IPS-11a (cell line): ENCODE results near the gene CACHD1.
A peak's percentile ranks its signal among the peaks of the same experiment; 100 is the strongest.

ENCODE experiments used
- H3K4me3 ChIP-seq: one replicate; pipeline ENCODE4 v1.5.1; 2013; ENCODE audit warnings: low read depth, low read length, control low read depth

The CACHD1 gene

DNA sequence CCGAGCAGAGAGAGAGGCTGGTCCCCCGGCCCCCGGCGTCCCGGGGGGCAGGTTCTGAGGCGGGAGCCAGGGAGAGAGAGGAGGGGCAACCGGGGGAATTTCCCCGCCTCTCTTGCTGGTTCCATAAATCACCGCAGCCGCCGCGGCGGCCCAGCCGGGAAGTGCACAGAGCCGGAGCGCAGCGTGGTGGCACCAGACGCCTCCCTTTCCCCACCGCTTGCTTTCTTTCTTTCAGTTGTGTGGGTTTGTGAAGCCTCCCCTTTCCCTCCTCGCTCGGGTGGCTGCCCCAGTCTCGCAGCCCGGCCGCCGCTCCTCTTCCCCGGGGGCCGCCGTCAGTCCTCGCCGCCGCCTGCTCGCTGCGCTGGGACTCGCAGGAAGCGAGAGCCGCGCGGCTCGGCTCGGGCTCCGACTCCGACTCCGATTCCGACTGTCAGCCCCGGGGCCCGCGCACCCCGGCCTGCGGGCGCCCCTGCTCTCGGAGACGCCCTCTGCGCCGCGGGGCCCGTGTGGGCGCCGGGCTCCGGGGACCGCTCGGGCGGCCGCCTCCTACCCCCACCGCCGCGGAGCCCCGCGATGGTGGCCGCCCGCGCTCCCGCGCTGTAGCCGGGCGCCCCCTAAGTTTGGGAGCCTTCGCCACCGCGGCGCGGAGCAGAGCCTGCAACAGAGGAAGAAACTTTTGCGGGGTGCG is at the start of gene CACHD1:
Gene CACHD1, plus strand, starts transcription at position 153 of the 688 bp plus-strand sequence. CDS start 616 bp downstream, outside the sequence.
- H3K4me3 ChIP-seq: peak within 1 kb of the TSS; percentile 93

DNA sequence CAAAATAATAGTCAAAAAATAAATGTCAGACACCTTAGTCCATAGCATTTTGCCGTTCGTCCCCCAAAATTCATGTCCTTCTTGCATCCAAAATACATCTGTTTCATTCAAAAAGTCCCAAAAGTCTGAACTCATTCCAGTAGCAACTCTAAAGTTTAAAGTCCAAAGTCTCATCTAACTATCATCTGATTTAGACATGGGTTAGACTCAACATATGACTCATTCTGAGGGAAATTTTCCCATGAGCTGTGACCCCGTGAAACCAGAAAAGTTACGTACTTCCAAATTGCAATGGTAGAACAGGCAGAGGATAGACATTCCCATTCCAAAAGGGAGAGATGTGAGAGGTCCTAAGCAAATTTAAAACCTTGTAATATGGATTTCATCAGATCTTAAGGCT is 48.6 kb upstream of the CACHD1 start:
- H3K4me3 ChIP-seq: no peak overlapping the region

DNA sequence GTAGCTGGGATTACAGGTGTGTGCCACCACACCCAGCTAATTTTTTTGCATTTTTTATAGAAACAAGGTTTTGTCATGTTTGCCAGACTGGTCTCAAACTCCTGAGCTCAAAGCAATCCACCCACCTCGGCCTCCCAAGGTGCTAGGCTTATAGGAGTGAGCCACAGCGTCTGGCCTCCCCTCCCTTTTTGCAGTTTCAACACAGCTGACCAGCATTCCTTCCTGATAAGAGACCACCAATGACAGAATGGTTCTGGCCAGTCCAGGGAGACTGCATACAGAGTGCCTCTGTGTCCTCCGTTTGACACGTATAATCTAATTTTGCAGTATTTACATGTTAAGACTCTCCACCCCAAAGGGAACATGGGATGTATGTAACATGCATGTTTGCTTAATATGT is 46.4 kb upstream of the CACHD1 start:
- H3K4me3 ChIP-seq: no peak overlapping the region

DNA sequence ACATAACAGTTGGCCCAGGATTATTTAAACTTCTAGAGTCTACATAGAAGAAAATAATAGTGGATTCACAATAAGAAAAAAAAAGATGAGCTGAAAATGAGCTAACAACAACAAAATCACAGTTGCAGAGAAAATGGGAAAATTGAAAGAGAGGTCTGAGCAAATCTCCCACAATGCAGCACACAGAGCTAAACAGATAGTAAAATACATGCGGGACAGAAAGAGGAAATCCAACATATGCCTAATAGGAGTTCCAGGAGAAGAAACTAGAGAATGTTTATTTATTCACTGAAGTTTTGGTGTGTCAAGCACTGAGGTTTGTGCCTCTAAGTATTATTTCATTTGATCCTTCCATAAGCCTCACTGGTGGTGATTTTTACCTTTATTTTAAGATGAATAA is 45.5 kb upstream of the CACHD1 start:
- no peak overlapping the region for H3K4me3 ChIP-seq

DNA sequence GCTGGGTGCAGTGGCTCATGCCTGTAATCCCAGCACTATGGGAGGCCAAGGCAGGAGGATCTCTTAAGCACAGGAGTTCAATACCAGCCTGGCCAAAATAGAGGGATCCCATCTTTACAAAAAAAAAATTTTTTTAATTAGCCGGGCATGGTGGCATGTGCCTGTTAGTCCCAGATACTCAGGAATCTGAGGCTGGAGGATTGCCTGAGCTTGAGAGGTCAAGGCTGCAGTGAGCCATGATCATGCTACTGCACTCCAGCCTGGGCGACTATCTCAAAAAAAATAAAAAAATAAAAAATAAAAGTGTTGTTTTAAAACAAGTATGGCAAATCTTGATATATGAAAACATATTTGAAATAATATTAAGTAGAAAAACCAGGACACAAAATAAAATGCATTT is 44.4 kb upstream of the CACHD1 start:
- no peak overlapping the region for H3K4me3 ChIP-seq

DNA sequence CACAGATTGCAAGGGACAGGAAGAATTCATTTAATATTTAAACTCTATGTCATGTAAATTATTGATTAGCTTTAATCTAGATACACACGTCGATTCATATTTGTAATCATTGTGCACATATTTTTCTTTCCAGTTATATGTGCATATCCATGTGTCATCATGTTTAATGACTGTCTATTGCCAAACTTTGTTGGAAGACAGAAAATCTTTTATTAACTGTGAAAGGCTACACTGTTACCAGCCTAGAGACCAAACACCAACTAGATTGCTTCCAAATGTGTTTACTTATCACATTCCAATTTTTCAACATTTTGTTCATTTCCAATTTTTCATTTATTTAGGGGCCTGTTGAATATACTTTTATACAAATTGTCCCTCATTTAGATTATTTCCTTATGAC is 43.2 kb upstream of the CACHD1 start:
- no peak overlapping the region for H3K4me3 ChIP-seq

DNA sequence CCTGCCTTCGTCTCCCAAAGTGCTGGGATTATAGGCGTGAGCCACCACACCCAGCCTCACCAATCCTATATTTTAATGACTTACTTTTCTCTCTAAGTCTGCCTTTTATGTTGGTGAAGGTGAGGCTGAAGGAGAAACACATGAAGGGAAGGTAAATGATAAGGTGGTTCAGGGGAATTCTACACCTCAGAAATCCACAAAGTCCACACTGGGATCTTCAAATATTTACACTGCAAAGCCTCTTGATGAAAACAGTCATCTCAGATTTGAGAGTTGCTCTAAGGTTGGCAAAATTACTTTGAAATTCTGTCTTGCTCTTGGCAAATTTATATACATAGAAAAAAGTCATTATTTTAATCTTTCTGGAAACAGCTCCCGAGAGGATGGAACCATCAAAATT is 42.0 kb upstream of the CACHD1 start:
- no peak overlapping the region for H3K4me3 ChIP-seq

DNA sequence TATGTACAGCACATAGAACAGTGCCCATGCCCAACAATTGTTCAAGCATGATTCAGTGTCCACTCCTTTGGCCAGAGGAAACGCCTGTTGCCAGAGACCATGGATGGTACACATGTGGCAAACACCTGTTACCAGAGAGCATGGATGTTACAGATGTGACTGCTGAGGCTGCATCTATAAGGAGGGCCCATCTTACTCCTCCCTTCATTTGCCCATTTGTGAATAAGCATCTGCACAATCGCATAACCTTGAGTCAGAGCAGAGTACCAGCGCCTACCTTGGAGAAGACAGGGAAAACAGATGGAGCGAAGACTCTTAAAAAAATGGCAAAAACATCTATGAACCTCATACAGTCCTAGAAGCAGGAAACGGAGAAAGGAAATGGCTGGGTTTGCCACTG is 36.6 kb upstream of the CACHD1 start:
- no peak overlapping the region for H3K4me3 ChIP-seq

DNA sequence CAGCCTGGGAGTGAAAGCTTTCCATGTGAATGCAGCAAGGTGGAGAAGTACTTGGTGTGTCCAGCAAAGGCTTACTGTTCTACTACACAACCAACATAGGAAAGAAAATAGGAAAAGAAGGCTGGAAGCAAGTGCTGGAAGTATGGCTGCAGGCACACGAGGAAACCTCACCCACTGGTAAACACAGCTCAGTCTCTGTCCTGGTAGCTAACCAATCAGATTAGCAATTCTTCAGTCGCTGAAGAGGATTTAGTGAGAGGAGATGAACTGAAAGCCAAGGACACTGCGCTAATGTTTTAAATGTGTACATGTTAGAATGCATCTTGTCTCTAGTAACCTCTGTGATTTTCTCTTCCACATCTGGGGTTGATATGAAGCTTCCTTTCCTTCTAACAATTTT is 36.2 kb upstream of the CACHD1 start:
- H3K4me3 ChIP-seq: no peak overlapping the region

DNA sequence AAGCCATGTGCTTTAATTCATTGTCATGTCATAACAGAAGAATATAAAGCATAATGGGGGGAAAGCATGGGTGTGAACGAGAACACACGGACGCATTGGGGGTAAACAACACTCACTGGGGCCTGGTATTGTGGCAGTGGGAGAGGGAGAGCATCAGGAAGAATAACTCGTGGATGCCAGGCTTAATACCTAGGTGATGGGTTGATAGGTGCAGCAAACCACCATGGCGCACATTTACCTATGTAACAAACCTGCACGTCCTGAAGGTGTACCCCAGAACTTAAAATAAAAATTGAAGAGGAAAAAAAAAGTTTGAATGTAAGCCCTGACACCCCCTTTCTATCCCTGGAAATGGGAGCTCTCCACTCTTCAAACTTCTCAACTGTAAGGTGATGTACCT is 34.9 kb upstream of the CACHD1 start:
- H3K4me3 ChIP-seq: no peak overlapping the region

DNA sequence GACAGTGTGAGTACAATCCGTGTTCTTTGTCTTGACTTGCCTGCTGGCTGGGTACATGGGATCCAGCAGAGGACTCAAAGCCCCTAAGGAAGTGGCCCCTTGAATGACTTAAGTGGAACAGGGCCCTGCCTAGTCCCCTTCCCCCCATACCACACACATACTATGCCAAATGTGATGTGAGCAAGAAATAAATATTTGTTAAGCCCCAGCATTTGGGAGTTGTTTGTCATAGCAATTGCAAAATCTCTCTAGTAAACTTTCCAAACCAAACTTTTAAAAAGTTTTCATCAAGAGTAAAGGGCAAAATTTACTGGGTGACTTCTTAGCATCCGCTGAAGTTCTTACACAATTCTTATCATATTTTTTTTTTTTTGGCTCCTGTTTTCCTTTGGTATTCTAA is 32.5 kb upstream of the CACHD1 start:
- H3K4me3 ChIP-seq: no peak overlapping the region

DNA sequence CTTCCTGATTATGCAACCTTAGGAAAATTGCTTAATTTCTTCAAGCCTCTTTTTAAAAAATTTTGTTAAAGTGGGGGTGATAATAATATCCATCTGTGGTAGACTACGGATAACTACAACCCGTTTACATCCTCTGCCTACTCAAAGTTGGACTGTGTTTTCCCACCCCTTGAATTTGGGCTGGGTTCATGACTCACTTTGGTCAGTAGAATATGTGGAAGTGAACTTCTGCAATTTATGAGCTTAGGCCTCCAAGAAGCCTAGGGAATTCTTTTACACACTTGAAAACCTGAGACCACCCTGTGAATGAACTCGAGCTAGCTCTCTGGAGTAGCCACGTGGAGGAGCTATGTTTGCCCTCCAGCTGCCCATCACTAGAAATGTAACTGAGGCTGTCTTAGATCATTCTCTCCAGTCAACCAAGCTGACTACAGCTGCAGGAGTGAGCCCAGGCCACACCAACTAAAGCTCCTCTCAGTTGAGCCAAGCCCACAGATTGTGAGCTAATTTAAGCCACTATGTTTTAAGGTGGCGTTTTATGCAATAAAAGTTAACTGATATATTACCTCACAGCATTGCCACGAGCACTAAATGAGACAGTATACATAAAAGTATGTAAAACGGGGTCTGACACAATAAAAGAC is 29.6 kb upstream of the CACHD1 start:
- H3K4me3 ChIP-seq: no peak overlapping the region

DNA sequence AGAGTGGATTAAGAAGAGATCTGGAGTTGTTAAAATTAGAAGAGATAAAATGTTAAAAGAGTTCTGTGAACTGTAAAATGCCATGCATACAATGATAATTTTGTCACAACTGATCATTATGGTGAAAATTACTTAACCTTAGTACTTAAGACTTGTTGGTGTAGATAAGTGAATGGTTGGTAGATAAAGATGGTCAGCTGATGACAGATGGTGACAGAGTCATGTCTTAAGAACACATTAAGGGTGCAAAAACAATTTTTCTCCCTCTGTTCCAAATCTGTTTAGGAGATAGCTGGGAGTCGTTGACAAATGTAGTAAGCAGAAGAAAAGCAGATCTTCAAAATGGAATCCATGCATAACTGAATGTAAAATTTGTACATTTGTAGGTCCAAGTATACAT is 18.5 kb upstream of the CACHD1 start:
- no peak overlapping the region for H3K4me3 ChIP-seq

DNA sequence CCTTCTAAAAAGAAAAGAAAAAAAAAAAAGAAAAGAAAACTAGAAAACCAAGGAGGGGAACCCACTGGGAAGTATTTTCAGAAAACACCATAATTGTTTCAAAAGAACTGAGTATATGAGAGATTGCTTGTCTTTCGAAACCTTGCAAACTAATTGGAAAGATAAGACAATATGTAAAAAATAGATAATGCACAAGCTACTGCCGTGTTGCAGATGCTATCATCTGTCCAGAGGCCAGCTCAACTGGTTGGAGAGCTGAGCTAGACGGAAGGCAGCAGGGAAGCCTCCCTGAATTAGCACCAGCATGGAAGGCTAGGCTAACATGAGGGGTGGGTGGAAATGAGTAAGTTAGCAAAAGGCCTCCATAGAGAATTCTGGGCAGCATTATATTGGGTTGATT is 16.2 kb upstream of the CACHD1 start:
- no peak overlapping the region for H3K4me3 ChIP-seq

DNA sequence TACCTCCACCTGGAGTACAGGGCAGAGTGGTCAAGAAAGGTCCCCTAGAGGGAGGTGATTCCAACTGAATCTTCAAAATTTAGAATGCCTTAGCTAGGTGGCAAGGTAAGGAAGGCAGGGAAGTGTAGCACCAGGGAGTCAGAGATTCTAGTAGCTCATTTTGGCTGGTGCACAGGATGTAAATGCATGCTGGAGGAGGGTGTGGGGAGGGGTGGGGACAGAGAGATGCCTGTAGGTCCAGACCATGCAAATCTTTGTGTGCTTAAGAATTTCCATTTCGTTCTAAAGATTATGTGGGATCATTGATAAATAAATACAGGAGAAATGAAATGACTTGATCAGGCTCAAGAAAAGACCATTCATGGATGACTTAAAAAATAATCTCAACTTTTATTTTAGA is 11.0 kb upstream of the CACHD1 start:
- H3K4me3 ChIP-seq: no peak overlapping the region

DNA sequence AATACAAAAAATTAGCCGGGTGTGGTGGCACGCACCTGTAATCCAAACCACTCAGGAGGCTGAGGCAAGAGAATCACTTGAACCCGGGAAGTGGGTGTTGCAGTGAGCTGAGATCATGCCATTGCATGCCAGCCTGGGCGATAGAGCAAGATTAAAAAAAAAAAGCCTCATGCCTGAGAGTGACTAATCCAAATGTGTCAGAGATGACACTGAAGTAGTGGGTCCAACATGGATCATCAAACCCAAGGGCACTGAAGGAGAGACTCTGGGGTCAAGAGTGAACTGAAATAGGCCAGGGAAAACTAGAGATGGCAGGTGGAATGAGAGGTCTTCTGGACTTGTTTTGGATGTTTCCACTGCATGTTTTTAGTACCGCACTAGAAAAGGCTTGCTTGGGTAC is 10.2 kb upstream of the CACHD1 start:
- no peak overlapping the region for H3K4me3 ChIP-seq

DNA sequence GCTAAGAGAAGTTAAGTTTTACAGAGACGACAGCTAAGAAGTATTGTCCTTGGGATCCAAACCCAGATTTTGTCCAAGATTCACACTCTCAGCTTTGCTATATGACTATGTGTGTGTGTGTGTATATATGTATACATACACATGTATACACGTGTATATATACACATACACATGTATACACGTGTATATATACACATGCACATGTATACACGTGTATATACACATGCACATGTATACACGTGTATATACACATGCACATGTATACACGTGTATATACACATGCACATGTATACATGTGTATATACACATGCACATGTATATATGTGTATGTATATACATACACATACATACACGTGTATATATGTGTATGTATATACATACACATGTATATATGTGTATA is 3.9 kb upstream of the CACHD1 start:
- H3K4me3 ChIP-seq: no peak overlapping the region

DNA sequence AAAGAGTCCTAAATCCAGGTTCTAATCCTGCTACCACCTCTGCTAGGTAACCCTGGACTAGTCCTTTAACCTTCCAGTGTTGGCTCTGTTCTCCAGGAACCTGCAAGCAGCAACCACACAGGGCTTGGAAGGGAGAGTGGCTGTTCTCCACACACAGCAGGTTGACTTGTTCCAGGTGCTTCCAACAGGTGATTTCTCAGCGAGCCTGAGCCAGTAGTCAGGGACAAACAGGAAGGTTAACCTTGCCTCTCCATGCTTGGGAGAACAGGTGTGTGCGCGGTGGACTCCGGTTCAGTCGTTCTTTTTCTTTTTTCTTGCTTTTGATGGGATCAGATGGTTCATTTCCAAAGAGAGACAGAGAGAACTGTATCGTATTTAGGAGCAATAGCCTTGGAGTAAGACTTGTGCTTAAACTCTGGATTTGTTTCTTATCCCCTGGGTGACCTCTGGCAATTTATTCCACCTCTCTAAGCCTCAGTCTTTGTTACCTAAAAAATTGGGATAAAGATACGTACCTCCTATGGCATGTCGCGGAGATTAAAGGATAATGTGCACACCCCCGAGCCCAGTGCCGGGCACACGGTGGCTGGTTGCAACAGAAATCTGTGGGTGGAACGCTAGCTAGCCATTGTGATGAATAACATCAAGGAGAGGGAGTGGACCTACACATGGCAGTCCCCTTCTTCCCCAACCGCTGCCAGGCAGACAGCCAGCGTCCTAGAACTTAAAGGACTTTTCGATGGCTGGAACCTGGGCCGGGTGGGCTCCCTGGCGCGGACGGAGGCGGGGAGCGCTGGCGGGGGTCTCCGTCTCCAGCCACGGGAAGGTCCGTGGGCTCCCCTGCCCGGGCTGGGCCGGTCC is 583 bp upstream of the CACHD1 start:
- peak overlapping the region; percentile 93 for H3K4me3 ChIP-seq

DNA sequence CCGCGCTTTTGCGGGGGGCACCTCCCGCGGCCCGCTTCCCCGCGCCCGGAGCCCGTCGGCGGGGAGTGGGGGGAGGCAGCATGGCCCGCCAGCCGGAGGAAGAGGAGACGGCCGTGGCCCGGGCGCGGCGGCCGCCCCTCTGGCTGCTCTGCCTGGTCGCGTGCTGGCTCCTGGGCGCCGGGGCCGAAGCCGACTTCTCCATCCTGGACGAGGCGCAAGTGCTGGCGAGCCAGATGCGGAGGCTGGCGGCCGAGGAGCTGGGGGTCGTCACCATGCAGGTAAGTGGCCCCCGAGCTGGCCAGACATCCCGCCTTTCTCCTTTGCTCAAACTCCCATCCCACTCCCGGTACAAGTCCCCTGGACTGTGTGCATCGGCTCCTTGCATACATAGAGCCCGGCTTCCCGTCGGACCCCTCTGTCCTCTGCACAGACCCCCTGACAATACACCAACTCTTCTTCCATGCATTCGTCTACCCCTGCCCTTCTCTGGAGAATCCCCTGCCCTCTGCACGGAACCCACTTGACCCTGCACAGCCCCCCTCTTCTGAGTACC is 812 bp downstream of the CACHD1 start:
- H3K4me3 ChIP-seq: peak overlapping the region; percentile 93

DNA sequence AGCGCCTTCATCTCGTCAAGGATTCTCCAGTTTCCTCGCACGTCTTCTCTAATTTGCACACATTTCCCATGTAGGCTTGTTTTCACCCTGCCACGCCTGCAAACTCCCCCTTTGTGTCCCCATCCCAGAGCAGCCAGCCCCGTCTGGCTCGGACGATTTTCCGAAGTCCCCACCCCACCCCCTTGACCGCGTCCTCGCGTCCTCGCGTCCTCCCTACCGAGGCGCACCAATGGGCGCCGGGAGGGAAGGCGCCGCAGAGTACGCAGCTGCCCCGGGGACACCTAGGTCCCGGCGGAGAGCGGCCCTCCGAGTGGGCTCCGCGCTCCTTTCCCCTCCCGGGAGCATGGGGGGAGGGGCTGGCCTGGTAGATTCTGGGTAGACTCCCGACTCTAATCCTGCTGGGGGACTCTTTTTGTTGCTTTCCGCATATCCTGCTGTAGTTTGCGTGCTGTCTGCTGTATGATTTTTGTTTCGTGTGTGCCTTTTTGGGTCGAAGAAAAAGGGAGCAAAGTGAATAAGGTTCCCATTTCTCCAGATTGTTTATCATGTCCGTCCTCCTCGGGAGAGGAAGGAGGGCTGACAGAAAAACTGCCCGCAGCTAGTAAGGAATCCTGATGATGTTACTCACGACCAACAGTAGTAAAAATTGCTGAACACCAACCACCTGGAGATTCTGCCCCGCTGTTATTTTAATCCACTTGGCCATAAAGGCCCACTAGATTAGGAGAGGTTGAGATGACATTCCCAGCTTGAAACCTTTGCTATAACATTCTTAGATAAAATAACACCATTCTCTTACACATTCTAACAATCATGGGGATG is 1.5 kb downstream of the CACHD1 start:
- H3K4me3 ChIP-seq: peak overlapping the region; percentile 93

DNA sequence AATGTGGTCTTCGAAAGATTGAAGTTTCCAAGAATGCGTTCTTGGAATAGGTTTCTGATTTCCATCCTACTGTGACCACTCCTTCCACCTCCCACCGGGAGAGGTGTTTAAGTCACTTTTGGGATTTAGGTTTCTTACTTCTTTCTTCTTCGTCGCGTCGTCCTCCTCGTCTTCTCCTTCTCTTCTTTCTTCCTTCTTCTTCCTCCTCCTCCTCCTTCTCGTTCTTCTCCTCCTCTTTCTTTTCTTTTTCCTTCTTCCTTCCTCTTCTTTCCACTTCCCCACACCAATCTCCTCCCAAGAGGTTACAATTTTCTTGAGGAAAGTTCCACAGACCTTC is 2.1 kb downstream of the CACHD1 start:
- peak overlapping the region; percentile 93 for H3K4me3 ChIP-seq
